Sigmoid colon (tissue), 7 donors: ENCODE data around the gene NNT. TPM values are rescaled to one million over a fixed set of nuclear protein-coding genes. Genes with fewer than 3 reads are reported as not detected.
A peak's percentile ranks its signal among the peaks of the same experiment; 100 is the strongest.

Experiments used
- DNase-seq: peaks from one replicate; pipeline ENCODE4 v3.0.0-alpha.2; 2019
- H3K27ac ChIP-seq, 4 donors: fragments of 200-600 bp; sonication (generic); one replicate each; pipeline ENCODE4 v1.5.1; 2016 to 2019; ENCODE audit warnings: mild to moderate bottlenecking in 1 of 4
- H3K27me3 ChIP-seq, 3 donors: fragments of 200-600 bp; sonication (generic); one replicate each; pipeline ENCODE4 v1.5.1; 2019; ENCODE audit warnings: mild to moderate bottlenecking in 1 of 3
- H3K36me3 ChIP-seq, 4 donors: fragments of 200-600 bp; sonication (generic); one replicate each; pipeline ENCODE4 v1.5.1; 2016 to 2019
- H3K4me1 ChIP-seq, 4 donors: fragments of 200-600 bp; sonication (generic); one replicate each; pipeline ENCODE4 v1.5.1; 2017 to 2019
- H3K4me3 ChIP-seq, 4 donors: fragments of 200-600 bp; sonication (generic); one replicate each; pipeline ENCODE4 v1.5.1; 2017 to 2019; ENCODE audit warnings: mild to moderate bottlenecking in 2 of 4, moderate library complexity in 1 of 4
- H3K9me3 ChIP-seq, 4 donors: fragments of 200-600 bp in 3 of 4; sonication (generic) in 3 of 4; one replicate each; pipeline versions ENCODE4 v1.5.1 to v1.6.1; 2013 to 2019
- EP300 ChIP-seq, 4 donors: sonication (generic); formaldehyde crosslinking; IDR thresholded peaks; one replicate each; pipeline ENCODE4 v1.6.1; 2017; ENCODE audit warnings: antibody characterized with exemption in 4 of 4
- POLR2A ChIP-seq, 2 donors: fragments of 450-650 bp; IDR thresholded peaks; one replicate each; pipeline ENCODE4 v1.6.1; 2016; ENCODE audit warnings: antibody characterized with exemption in 2 of 2, mild to moderate bottlenecking in 2 of 2, moderate library complexity in 2 of 2
- POLR2AphosphoS5 ChIP-seq, 4 donors: sonication (generic); formaldehyde crosslinking; IDR thresholded peaks; one replicate each; pipeline ENCODE4 v1.6.1; 2017; ENCODE audit warnings: antibody characterized with exemption in 4 of 4
- WGBS, 2 donors: extraction: QIAGEN DNeasy Blood & Tissue Kit; methylation state at CpG; one replicate each; pipeline ENCODE4 v1.1.7; 2013; 5-methylcytosine and 5-hydroxymethylcytosine counted together
- intact Hi-C: fragments of 100-400 bp; cut with DNase I; formaldehyde crosslinking; loops from one replicate; pipeline ENCODE4 v1.15.1; 2023
- polyA plus RNA-seq, 3 donors: library from polyadenylated mRNA; stranded (reverse); fragments of 200-250 nt; gene quantifications; one replicate each; pipeline ENCODE4 v1.2.3, GENCODE V29; 2013
- total RNA-seq, 4 donors: library from RNA; depleted of rRNA; stranded (reverse); fragments of >200 nt; gene quantifications; one replicate each; pipeline ENCODE4 v1.1.0, GENCODE V29; 2016
- TF ChIP-seq, protein P1 (sequence below), 4 experiments: fragments of 450-650 bp in 3 of 4; fragments of 200-600 bp in 1 of 4; IDR thresholded peaks; one replicate each; pipeline ENCODE4 v1.5.1; 2016 to 2019; ENCODE audit warnings: antibody characterized with exemption in 4 of 4, mild to moderate bottlenecking in 3 of 4, moderate library complexity in 2 of 4
- donor health status: healthy with polysubstance abuse.
- donor health status: Bipolar disorder and iron deficiency.
- donor health status: healthy.

Gene NNT
- total and polyA plus RNA-seq, 7 donors = 15.7 to 80.3 (median 48.5) TPM

DNA sequence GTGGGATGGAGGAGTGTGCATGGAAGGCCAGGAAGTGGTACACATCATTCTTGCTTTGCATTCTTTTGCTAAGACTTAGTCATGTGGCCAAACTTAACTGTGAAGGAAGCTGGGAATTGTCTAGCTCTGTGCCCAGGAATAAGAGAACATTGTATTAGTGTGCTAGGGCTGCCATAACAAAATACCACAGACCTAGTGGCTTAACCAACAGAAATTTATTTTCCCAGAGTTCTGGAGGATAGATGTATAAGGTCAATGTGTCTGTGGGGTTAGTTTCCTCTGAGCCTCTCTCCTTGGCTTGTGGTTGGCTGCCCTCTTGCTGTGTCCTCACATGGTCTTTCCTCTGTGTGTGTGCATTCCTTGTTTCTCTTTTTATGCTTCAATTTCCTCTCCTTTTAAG is 32.4 kb downstream of the NNT start:
- H3K27ac ChIP-seq = peak overlapping the region; percentile 22 to 75 (median 40)
- peaks cover 0 to 78% (median 51%) of the 10 kb centered on the region in 4 donors for H3K4me1 ChIP-seq
- H3K4me3 ChIP-seq = no peak overlapping the region
- no peaks in the 10 kb centered on the region for H3K27me3 ChIP-seq
- intact Hi-C loops = loop anchor here (10.0 kb wide), 1 partner anchor 1139 kb away; no protein-coding TSS in a partner anchor
- TF ChIP-seq POLR2A (IDR thresholded peaks at IDR 0.05) (no peak), POLR2AphosphoS5 (IDR thresholded peaks at IDR 0.05) (no peak), EP300 (IDR thresholded peaks at IDR 0.05) (no peak)
- TF ChIP-seq, protein P1, sequence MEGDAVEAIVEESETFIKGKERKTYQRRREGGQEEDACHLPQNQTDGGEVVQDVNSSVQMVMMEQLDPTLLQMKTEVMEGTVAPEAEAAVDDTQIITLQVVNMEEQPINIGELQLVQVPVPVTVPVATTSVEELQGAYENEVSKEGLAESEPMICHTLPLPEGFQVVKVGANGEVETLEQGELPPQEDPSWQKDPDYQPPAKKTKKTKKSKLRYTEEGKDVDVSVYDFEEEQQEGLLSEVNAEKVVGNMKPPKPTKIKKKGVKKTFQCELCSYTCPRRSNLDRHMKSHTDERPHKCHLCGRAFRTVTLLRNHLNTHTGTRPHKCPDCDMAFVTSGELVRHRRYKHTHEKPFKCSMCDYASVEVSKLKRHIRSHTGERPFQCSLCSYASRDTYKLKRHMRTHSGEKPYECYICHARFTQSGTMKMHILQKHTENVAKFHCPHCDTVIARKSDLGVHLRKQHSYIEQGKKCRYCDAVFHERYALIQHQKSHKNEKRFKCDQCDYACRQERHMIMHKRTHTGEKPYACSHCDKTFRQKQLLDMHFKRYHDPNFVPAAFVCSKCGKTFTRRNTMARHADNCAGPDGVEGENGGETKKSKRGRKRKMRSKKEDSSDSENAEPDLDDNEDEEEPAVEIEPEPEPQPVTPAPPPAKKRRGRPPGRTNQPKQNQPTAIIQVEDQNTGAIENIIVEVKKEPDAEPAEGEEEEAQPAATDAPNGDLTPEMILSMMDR (IDR thresholded peaks at IDR 0.05) = no peak
- no peak for DNase-seq
- H3K9me3 ChIP-seq = no peaks in the 10 kb centered on the region
- peaks cover 0 to 16% (median 0%) of the 10 kb centered on the region in 4 donors for H3K36me3 ChIP-seq

DNA sequence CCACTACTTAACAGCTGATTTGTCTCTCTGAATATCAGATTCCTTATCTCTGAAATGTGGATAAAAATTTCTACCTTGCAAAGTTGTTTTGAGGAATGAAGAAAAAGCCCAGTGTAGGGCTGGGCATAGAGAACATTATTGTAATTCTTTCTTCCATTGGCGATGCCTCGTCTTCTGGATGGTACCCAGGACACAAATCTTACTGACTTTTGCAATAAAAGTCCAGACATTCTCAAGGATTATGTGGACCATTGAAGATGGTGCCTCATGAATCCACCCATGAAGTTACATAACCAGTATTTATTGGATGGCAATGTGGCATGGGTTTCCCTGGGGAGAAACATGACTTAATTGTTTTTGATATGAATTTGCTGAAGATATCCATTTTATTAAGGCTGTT is 33.1 kb downstream of the NNT start:
- peaks cover 0 to 16% (median 0%) of the 10 kb centered on the region in 4 donors for H3K36me3 ChIP-seq
- TF ChIP-seq POLR2AphosphoS5 (IDR thresholded peaks at IDR 0.05) = peak in 2 of 4 donors; percentile 49 to 60
- TF ChIP-seq EP300 (IDR thresholded peaks at IDR 0.05) = peak in 1 of 4 donors; percentile 66
- TF ChIP-seq POLR2A (IDR thresholded peaks at IDR 0.05) = no peak
- H3K9me3 ChIP-seq = no peaks in the 10 kb centered on the region
- intact Hi-C loops = loop anchor here (10.0 kb wide), 1 partner anchor 1139 kb away; no protein-coding TSS in a partner anchor
- WGBS, 2 donors = 96% methylated on average over 2 of the region's 2 CpGs
- H3K4me3 ChIP-seq = no peak overlapping the region
- H3K4me1 ChIP-seq = peaks cover 0 to 73% (median 45%) of the 10 kb centered on the region in 4 donors
- peak overlapping the region; percentile 22 to 75 (median 40) for H3K27ac ChIP-seq
- no peak for DNase-seq
- no peaks in the 10 kb centered on the region for H3K27me3 ChIP-seq

DNA sequence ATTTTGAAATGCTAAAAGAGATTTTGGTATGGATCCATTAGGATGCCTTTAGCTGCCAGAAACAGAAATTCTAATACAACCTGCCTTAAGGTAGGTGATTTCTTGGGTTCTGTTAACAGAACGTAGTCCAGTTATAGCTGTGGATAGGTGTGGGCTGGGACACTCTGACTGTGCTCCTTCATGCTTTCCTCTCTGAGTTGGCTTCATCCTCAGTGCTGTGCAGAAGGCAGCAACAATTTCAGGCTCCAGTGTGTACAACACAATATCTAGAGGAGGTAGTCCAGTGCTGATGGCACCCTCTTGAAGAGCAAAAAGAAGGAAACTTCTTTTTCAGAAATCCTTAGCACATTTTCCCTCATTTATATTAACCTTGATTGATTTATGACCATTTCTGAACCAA is 34.4 kb downstream of the NNT start:
- Histone ChIP-seq H3K27me3 (no peaks in the 10 kb centered on the region), H3K9me3 (no peaks in the 10 kb centered on the region), H3K4me1 (peaks cover 0 to 61% (median 36%) of the 10 kb centered on the region in 4 donors), H3K36me3 (peaks cover 0 to 16% (median 0%) of the 10 kb centered on the region in 4 donors), H3K27ac (peak overlapping the region in 2 of 4 donors; percentile 57 to 75), H3K4me3 (no peak overlapping the region)
- no peak for DNase-seq
- WGBS, 2 donors = 94 to 96% methylated on average over 1 of the region's 1 CpG
- intact Hi-C loops = loop anchor here (10.0 kb wide), 1 partner anchor 1137 kb away; no protein-coding TSS in a partner anchor
- TF ChIP-seq POLR2A (IDR thresholded peaks at IDR 0.05) = no peak
- TF ChIP-seq POLR2AphosphoS5 (IDR thresholded peaks at IDR 0.05) = no peak
- TF ChIP-seq, protein P1 (IDR thresholded peaks at IDR 0.05) = no peak
- no peak for TF ChIP-seq EP300 (IDR thresholded peaks at IDR 0.05)

DNA sequence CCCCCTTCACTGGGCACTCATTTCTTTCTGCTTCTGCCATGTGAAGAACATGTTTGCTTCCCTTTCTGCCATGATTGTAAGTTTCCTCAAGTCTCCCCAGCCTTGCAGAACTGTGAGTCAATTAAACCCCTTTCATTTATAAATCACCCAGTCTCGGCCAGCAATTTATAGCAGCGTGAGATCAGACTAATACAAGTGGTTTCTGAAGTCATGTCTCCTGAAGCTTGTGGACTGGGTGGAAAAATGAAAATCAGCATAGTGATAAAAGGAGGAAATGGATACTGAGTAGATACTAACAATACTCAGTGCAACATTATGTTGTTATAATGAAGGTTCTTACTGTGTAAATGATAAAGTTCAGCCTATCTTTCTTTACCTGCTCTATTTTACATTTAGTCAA is 35.1 kb downstream of the NNT start:
- Histone ChIP-seq H3K27me3 (no peaks in the 10 kb centered on the region), H3K4me1 (peaks cover 0 to 63% (median 39%) of the 10 kb centered on the region in 4 donors), H3K27ac (peak overlapping the region in 2 of 4 donors; percentile 57 to 75), H3K4me3 (no peak overlapping the region), H3K9me3 (no peaks in the 10 kb centered on the region), H3K36me3 (peaks cover 0 to 11% (median 0%) of the 10 kb centered on the region in 4 donors)
- TF ChIP-seq EP300 (IDR thresholded peaks at IDR 0.05) (no peak), POLR2A (IDR thresholded peaks at IDR 0.05) (no peak), POLR2AphosphoS5 (IDR thresholded peaks at IDR 0.05) (no peak)
- TF ChIP-seq, protein P1 (IDR thresholded peaks at IDR 0.05) = no peak
- WGBS, 2 donors = 84 to 88% methylated on average over 2 of the region's 2 CpGs
- no peak for DNase-seq
- intact Hi-C loops = loop anchor here (10.0 kb wide), 1 partner anchor 1137 kb away; no protein-coding TSS in a partner anchor

DNA sequence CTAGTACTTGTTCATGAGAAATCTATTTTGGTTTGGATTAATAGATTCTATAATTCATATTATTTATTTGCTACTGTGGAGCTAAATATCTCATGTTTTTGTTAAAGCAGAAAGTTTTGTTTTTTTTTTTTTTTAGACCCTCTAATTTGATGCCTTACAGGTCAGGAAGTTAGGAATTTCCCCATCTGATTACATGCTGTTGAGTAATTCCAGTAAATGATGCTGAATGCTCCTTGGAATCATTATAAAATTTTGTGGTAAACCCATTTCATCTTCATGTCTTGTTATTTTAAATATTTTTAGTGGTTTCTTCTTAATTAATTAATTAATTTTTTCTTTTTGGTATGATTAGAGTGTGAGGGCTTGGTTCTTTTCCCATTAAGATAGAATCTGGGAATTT is 35.6 kb downstream of the NNT start:
- Histone ChIP-seq H3K4me1 (peaks cover 0 to 63% (median 38%) of the 10 kb centered on the region in 4 donors), H3K27ac (peak overlapping the region in 1 of 4 donors; percentile 57), H3K4me3 (no peak overlapping the region), H3K36me3 (peaks cover 0 to 9% (median 0%) of the 10 kb centered on the region in 4 donors), H3K9me3 (no peaks in the 10 kb centered on the region), H3K27me3 (no peaks in the 10 kb centered on the region)
- no peak for DNase-seq
- TF ChIP-seq EP300 (IDR thresholded peaks at IDR 0.05) = no peak
- no peak for TF ChIP-seq POLR2AphosphoS5 (IDR thresholded peaks at IDR 0.05)
- TF ChIP-seq POLR2A (IDR thresholded peaks at IDR 0.05) = no peak
- TF ChIP-seq, protein P1 (IDR thresholded peaks at IDR 0.05) = no peak
- intact Hi-C loops = loop anchor here (10.0 kb wide), 1 partner anchor 1136 kb away; no protein-coding TSS in a partner anchor
